Measurements from ENCODE around the gene CCDC92. TPM values are rescaled to one million over a fixed set of nuclear protein-coding genes. Genes with fewer than 3 reads are reported as not detected.

CCDC92 gene
- total and polyA plus RNA-seq, 2 of the 8 experiments (the other 6 are each of a cell fraction or from before 2014, with no cell fraction given): 0.43 to 0.51 TPM

GRCh38 chr12:123965382-123965781, 7.2 kb downstream of the CCDC92 start (continued):
- TF ChIP-seq GTF2F1 (IDR thresholded peaks at IDR 0.05; ENCODE audit: borderline replicate concordance, low read depth, low read length): no peak
- TF ChIP-seq CTBP2 (IDR thresholded peaks at IDR 0.05; ENCODE audit: borderline replicate concordance, insufficient read depth, insufficient read length, low read length): no peak
- TF ChIP-seq SP2 (IDR thresholded peaks at IDR 0.05; ENCODE audit: low read length): no peak
- no peak for TF ChIP-seq EP300 (IDR thresholded peaks at IDR 0.05; ENCODE audit: borderline replicate concordance in 1 of 2, low read depth in 2 of 2, low read length in 2 of 2)
- TF ChIP-seq SP4 (IDR thresholded peaks at IDR 0.05; ENCODE audit: low read length): no peak
- TF ChIP-seq CHD2 (IDR thresholded peaks at IDR 0.05; ENCODE audit: low read length): no peak
